GM18870 (cell line): ENCODE data around the gene AHR.
"Not testable (repeated sequence)": the region's sequence is repeated elsewhere in the genome, so short reads cannot be mapped to it uniquely, and the experiment has no call there.

ENCODE experiments used
- ATAC-seq: cut with Tn5 transposase; IDR thresholded peaks from one replicate; pipeline ENCODE4 v1.9.1; 2021; ENCODE audit warnings: moderate library complexity; ENCODE audit not compliant: unreplicated experiment

Gene AHR

GRCh38 chr7:17336168-17336567 lies 37.7 kb downstream of the AHR start:
- no peak for ATAC-seq

DNA sequence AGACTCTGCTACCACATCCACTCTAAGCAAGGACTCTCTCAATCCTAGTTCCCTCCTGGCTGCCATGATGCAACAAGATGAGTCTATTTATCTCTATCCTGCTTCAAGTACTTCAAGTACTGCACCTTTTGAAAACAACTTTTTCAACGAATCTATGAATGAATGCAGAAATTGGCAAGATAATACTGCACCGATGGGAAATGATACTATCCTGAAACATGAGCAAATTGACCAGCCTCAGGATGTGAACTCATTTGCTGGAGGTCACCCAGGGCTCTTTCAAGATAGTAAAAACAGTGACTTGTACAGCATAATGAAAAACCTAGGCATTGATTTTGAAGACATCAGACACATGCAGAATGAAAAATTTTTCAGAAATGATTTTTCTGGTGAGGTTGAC lies 40.7 kb downstream of the AHR start:
- no peak for ATAC-seq

DNA sequence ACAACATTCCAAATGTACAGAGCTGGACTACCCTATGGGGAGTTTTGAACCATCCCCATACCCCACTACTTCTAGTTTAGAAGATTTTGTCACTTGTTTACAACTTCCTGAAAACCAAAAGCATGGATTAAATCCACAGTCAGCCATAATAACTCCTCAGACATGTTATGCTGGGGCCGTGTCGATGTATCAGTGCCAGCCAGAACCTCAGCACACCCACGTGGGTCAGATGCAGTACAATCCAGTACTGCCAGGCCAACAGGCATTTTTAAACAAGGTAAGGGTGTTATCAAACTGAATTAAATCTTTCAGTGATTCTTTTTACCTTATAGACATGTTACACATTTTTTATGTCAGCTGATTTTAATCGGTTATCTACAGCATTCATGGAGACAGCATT lies 41.5 kb downstream of the AHR start:
- no peak for ATAC-seq

GRCh38 chr7:17340655-17341054 lies 42.2 kb downstream of the AHR start:
- ATAC-seq, result no peak

GRCh38 chr7:17342756-17343155 lies 44.3 kb downstream of the AHR start:
- no peak for ATAC-seq

GRCh38 chr7:17347401-17347800 lies 48.9 kb downstream of the AHR start:
- no peak for ATAC-seq

DNA sequence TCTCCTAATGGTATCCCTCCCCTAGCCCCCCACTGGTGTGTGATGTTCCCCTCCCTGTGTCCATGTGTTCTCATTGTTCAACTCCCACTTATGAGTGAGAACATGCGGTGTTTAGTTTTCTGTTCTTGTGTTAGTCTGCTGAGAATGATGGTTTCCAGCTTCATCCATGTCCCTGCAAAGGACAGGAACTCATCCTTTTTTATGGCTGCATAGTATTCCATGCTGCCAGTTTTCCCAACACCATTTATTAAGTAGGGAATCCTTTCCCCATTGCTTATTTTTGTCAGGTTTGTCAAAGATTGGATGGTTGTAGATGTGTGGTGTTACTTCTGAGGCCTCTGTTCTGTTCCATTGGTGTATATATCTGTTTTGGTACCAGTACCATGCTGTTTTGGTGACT lies 50.5 kb downstream of the AHR start:
- not testable (repeated sequence) for ATAC-seq

DNA sequence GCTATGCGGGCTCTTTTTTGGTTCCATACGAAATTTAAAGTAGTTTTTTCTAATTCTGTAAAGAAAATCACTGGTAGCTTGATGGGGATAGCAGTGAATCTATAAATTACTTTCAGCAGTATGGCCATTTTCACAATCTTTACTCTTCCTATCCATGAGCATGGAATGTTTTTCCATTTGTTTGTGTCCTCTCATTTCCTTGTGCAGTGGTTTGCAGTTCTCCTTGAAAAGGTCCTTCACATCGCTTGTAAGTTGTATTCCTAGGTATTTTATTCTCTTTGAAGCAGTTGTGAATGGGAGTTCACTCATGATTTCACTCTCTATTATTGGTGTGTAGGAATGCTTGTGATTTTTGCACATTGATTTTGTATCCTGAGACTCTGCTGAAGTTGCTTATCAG lies 51.9 kb downstream of the AHR start:
- not testable (repeated sequence) for ATAC-seq

DNA sequence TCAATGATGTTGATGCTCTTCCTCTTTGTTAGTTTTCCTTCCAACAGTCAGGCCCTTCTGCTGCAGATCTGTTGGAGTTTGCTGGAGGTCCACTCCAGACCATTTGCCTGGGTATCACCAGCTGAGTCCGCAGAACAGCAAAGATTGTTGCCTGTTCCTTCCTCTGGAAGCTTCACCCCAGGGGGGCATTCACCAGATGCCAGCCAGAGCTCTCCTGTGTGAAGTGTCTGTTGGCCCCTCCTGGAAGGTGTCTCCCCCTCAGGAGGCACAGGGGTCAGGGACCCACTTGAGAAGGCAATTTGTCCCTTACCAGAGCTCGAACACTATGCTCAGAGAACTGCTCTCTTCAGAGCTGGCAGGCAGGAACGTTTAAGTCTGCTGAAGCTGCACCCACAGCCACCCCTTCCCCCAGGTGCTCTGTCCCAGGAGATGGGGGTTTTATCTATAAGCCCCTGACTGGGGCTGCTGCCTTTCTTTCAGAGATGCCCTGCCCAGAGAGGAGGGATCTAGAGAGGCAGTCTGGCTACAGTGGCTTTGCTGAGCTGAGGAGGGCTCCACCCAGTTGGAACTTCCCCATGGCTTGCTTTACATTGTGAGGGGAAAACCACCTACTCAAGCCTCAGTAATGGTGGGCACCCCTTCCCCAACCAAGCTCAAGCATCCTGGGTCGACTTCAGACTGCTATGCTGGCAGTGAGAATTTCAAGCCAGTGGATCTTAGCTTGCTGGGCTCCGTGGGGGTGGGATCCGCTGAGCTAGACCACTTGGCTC lies 55.4 kb downstream of the AHR start:
- not testable (repeated sequence) for ATAC-seq

DNA sequence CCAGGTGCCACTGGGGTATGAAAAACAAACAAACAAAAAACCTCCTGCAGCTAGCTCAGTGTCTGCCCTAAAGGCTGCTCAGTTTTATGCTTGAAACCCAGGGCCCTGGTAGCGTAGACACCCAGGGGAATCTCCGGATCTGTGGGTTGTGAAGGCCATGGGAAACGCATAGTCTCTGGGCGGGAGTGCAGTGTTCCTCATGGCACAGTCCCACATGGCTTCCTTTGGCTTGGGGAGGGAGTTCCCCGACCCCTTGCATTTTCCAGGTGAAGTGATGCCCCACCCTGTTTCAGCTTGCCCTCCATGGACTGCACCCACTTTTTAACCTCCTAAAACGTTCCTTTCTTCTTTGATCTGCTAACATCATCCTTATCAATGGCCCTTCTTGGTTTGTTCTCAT lies 56.0 kb downstream of the AHR start:
- ATAC-seq, result no peak

- no peak for ATAC-seq
Measured at GRCh38 chr7:17355050-17355449, 56.6 kb downstream of the AHR start.

DNA sequence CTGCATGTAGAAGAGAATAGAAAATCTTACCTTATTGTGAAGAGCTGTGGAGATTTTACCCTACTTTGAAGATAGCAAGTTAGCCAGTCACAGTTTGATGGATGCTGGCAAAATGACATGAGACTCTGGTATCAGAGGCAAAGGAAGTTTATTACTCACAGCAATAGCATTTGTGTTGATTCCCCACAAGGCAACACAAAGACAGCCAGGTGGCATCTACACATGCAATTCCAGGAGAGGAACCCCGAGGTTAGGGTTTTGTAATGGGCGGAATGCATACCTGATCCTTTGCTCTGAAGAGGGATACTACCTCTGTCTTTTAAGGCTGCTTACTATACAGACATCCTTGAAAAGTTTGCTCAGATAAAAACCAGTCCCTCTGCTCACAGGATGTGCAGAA lies 59.5 kb downstream of the AHR start:
- ATAC-seq, result no peak

- no peak for ATAC-seq
Measured at GRCh38 chr7:17359610-17360009, 61.2 kb downstream of the AHR start.

DNA sequence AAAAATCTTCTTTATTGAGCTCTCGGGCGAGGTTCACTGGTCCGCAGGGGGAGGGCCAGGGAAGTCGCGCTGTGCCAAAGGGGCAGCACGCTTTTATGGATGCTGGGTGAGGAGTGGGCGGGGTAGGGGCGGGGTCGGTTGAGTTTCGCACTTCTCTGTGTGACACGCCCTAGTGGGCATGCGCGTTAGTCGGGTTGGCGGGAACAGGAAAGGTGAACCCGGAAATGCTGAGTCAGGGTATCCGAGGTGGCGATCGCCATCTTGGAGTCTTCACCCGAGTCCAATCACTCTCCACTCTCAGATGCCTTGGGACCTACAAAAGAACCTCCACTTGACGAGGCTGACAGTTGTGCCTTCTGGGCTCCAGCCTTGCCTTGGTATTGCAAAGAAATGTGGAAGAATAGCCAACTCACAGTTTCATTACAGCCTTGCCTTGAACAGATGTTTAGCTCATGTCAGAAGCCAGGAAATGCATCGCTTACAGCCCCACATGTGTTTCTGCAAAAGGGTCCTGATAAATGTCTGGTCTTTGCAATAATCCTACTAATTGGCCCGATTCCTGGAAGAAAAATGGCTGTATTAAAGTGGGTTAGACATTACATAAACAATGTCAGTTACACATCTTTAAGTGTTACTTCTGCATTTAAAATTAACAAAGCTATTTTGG lies 64.1 kb downstream of the AHR start:
- ATAC-seq, result no peak

- no peak for ATAC-seq
Measured at GRCh38 chr7:17364671-17365070, 66.2 kb downstream of the AHR start.

- no peak for ATAC-seq
Measured at GRCh38 chr7:17365775-17366174, 67.3 kb downstream of the AHR start.

- ATAC-seq, result no peak
Measured at GRCh38 chr7:17367502-17367901, 69.0 kb downstream of the AHR start.

DNA sequence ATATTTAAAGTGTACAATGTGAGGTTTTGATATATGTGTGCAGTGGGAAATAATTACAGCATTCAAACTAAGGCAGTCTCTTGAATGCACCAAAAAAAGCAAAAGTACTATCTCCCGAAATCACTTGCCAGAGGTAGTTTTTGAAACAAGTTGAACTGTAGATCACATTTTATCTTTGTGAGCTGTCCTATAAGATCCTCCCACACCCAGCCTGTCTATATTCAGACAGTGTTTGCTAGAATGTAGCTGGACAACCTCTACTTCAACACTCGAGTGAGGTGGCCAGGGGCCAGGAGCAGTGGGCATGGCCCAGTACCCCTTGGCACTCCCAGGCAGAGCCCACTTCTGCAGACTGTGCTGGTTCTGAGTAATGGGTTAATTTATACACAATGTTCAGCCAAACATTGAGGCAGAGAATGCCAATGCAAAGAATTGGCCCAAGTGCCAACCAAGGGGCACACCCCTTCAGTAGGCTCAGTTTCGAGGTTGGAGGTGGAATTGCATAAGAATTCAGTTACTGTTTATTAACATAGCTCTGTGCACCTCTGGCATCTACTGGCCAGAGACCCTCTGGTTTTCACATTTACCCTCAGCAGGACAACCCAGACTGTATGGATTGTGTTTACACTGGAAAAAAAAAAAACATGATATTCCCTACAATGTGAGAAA lies 70.5 kb downstream of the AHR start:
- no peak for ATAC-seq

- ATAC-seq, result no peak
Measured at GRCh38 chr7:17369691-17370426, 71.4 kb downstream of the AHR start.

DNA sequence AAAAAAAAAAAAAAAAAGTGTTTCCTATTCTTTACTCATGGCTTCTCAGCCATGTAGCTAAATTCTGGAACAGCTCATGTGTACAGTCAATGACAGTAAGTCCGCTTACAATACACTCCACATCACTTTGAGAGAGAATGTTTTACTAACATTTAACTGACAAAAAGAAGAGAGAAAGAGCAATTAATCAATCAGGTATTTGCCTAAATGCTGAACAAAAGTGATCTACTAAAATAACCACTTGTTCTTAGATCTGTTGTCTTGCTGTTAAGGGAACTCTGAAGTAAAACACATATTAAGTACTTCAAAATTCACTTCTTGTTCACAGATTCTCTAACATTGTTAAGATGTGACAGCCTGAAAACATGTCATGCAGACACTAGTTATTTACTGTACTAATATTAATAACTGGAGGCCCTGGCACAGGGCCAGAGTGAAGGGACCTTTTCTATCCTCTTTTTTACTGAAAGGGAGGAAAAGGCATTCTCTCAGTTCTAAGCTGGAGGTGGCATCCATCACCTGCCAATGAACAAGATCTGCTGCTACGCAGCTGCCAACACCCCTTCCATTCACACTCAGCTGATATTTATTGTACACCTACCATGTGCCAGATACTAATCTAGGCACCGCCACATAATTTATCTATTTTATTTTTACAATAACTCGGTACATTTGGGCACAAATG lies 72.6 kb downstream of the AHR start:
- ATAC-seq, result no peak
